HepG2 (cell line): ENCODE results near the gene NFIC.

Experiments used
- CTCF ChIP-seq: sonication (generic); formaldehyde crosslinking; IDR thresholded peaks from 2 replicates; pipeline ENCODE4 v1.5.0; 2020; ENCODE audit warnings: mild to moderate bottlenecking, missing genetic modification reagents, moderate library complexity
- DDIT3 ChIP-seq: sonication (generic); formaldehyde crosslinking; IDR thresholded peaks from 2 replicates; pipeline ENCODE4 v1.4.0; 2020; ENCODE audit warnings: mild to moderate bottlenecking, missing genetic modification reagents
- EZH2 ChIP-seq: conservative IDR thresholded peaks from 2 replicates; pipeline ENCODE4 v1.6.1; 2012; ENCODE audit warnings: mild to moderate bottlenecking, low read depth, low read length, moderate library complexity
- JUND ChIP-seq: sonication (generic); formaldehyde crosslinking; IDR thresholded peaks from 2 replicates; pipeline ENCODE4 v1.8.0; 2022; ENCODE audit warnings: mild to moderate bottlenecking, missing genetic modification reagents
- MAFK ChIP-seq, 2 experiments: IDR thresholded peaks in 1 of 2; conservative IDR thresholded peaks in 1 of 2; 2 replicates each; pipeline ENCODE4 v1.6.1; 2011; ENCODE audit warnings: improper control_type of control experiment in 2 of 2, low read length in 2 of 2
- POLR2A ChIP-seq, 2 experiments: IDR thresholded peaks; 2 replicates each; pipeline ENCODE4 v1.6.1; 2011; ENCODE audit warnings: low read depth in 2 of 2, low read length in 2 of 2, mild to moderate bottlenecking in 1 of 2, moderate library complexity in 1 of 2; ENCODE audit not compliant: insufficient read depth in 1 of 2
- POLR2AphosphoS5 ChIP-seq: IDR thresholded peaks from 2 replicates; pipeline ENCODE4 v1.6.1; 2012; ENCODE audit warnings: low read depth, low read length
- RBFOX2 ChIP-seq: fragments of 200-400 bp; formaldehyde crosslinking; IDR thresholded peaks from 2 replicates; pipeline ENCODE4 v1.6.1; 2017; ENCODE audit warnings: low read depth, mild to moderate bottlenecking, low read length
- REXO4 ChIP-seq: sonication (generic); formaldehyde crosslinking; IDR thresholded peaks from 2 replicates; pipeline ENCODE4 v1.8.0; 2022; ENCODE audit warnings: missing genetic modification reagents, mild to moderate bottlenecking, borderline replicate concordance
- SNRNP70 ChIP-seq: fragments of 200-400 bp; formaldehyde crosslinking; IDR thresholded peaks from 2 replicates; pipeline ENCODE4 v1.6.1; 2017; ENCODE audit warnings: mild to moderate bottlenecking, low read depth, low read length, moderate library complexity
- ZBTB33 ChIP-seq: sonication (generic); formaldehyde crosslinking; IDR thresholded peaks from 2 replicates; pipeline ENCODE4 v1.4.0; 2020; ENCODE audit warnings: missing genetic modification reagents
- ZNF512 ChIP-seq: sonication (generic); formaldehyde crosslinking; IDR thresholded peaks from 2 replicates; pipeline ENCODE4 v1.4.0; 2020; ENCODE audit warnings: mild to moderate bottlenecking, missing genetic modification reagents

- no peak for TF ChIP-seq REXO4 (CRISPR knock-in tag)
- TF ChIP-seq CTCF (CRISPR knock-in tag), result no peak
- no peak for TF ChIP-seq POLR2A (IDR thresholded peaks at IDR 0.05; ENCODE audit: insufficient read depth in 1 of 2, low read depth in 2 of 2, low read length in 2 of 2)
- TF ChIP-seq POLR2AphosphoS5, result no peak
- TF ChIP-seq EZH2, result no peak
- no peak for TF ChIP-seq ZBTB33 (CRISPR knock-in tag)
- TF ChIP-seq RBFOX2, result no peak
- TF ChIP-seq JUND, result no peak
- no peak for TF ChIP-seq DDIT3 (CRISPR knock-in tag)
- no peak for TF ChIP-seq SNRNP70
- TF ChIP-seq ZNF512 (CRISPR knock-in tag), result no peak
- no peak for TF ChIP-seq MAFK (conservative IDR thresholded peaks at IDR 0.05 in 1 of 2, IDR thresholded peaks at IDR 0.05 in 1 of 2; ENCODE audit: low read length in 2 of 2)
Observed at GRCh38 chr19:3367628-3368440, 1.5 kb downstream of the NFIC start.
